Putamen (tissue), 1 donor: ENCODE results near the gene SLC25A48.

Experiments used
- DNase-seq: peaks from one replicate; pipeline ENCODE4 v3.0.0-alpha.2; 2016; ENCODE audit warnings: low spot score

Gene SLC25A48, protein sequence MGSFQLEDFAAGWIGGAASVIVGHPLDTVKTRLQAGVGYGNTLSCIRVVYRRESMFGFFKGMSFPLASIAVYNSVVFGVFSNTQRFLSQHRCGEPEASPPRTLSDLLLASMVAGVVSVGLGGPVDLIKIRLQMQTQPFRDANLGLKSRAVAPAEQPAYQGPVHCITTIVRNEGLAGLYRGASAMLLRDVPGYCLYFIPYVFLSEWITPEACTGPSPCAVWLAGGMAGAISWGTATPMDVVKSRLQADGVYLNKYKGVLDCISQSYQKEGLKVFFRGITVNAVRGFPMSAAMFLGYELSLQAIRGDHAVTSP

DNA sequence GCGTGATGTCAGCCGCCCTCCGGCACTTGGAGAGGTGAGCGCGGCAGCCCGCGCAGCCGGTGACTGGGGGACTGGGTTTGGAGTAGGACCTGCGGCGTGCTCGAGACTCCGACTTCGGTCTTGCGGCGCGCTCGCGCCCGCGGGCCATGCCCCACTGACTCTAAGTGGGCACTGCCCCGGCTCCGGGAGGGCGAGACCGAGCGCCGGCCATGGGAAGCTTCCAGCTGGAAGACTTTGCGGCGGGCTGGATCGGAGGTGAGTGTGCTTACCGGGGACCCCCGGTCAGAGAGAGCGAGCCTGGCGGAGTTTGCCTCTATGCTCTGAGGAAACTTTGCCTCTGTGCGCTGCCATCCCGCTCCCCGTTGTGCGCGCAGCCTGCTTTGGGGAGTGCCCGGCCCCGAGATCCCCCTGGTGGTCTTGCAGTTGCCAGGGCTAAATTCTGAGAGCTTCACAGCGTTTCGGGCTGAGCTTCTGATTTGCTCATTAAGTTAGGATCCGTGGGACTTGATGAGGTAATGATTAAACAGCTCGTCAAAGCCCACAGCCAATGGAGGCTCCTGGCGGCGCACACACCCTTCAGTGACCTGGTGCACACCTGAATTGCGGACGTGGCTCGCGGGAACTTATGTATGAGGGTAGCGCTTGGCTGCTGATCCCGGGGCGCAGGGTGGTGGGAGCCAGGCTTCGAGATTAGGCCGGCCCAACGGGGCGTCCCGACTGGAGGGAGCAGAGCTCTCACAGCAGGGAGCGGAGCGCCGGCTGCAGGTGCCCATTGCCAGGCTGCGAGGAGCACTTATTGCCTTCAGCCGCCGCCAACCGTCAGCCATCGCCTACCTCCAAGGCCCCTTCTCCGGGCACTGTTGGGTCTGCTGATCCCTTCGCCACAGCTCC, at the start of gene SLC25A48:
TSS of gene SLC25A48 (plus strand) at position 25 of the 891 bp plus-strand sequence. CDS start at position 210, 185 bp downstream.
- DNase-seq: peak; percentile 22

DNA sequence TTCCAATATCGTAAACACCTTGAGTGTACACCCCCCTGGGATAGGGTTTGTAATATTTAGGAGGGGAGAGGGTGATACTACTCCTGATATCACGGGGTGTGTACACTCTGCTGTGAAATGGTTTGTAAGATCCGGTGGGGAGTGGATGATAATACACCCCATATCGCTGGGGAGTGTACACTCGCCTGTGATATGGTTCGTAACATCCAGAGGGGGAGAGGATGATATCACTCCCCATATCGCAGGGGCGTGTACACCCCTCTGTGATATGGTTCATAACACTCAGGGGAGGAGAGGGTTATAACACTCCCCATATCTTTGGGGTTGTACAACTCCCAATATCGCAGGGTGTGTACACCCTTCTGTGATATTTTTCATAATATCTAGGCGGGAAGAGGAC, 33.8 kb upstream of the SLC25A48 start:
- no peak for DNase-seq

DNA sequence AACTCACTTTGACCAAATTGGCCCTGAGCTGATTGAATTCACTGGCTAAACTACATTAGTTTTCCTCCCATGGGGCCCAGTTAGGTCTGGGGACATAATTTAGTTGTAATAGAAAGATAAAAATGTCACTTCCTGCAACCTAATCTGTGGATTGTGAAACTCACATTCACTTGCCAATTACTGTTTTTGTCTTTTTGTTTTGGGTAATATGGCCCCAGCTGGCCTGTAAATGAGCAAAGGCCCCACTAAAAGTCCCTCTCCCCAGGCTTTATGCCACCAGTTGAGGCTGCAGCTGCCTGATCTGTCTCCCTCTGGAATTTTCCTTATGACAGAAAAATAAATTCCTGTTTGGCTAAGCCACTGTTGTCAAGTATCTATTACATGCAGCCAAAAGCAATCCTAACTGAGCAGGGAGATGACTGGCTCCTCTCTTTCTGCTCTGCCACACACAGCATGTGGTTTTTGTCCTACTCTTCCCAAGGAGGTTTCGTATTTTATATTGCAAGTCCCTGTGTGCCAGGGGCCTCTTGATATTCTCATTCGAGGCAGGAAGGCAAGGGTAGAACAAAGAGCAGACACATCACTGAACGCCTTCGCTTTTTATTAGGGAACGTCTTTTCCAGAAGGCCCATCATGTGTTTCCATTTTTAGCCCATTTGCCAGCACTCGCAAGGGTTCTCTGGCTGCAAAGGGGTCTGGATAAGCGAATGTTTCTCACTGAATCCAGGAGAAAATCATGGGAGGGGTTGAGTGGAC, 24.1 kb upstream of the SLC25A48 start:
- no peak for DNase-seq

DNA sequence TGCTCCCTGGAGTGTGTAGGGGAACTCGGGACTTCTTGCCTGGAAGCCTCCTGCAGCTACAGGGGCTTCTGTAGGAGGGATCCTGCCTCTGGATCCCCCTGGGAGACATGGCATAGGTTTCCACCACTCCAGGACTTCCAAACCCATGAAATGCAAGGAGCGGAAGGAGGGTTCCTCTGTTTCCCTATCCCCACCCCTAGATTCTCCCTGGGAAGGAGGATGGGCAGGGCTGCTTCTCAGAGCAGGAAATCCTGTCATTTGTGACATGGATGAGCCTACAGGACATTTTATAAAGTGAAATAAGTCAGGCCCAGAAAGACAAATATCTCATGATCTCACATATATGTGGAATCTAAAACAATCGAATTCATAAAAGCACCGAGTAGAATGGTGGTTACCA, 23.5 kb upstream of the SLC25A48 start:
- DNase-seq: no peak

DNA sequence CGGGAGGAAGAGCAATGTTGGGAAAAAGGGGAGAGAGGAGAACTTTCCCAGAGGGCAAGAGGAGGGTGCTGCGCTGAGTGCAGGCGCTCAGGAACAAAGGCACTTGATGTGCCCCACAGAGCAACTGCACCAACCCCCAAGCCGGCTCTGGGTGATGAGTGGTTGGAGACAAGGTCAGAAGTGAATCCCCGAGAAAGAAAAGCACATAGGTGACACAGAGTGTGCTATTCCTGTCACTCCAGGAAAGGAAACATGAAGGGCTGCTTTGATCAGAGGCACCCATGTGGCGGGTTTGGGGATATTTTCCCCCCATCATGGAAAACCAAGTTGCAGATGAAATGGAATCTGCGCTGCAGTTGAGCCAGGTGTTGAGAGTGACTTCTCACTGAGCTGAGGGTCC, 20.7 kb upstream of the SLC25A48 start:
- DNase-seq: no peak

DNA sequence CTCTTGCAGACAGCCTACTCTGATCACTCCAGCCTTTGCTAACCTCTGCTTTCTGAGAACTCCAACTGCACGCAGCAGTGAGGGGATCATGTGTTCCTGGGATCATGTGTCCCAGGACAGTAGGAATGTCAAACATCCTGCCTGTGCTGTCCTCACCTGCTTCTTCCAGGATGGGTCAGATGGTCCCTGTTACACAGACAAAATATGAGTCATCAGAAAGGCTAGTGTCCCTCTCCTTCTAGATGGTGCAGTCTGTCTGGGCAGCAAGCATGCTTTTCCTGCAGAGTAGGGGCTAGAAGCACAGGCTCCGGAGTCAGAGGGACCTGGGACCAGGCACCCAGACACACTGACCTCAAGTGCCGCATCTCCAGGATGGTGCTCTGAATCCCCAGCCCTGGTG, 20.1 kb upstream of the SLC25A48 start:
- no peak for DNase-seq

DNA sequence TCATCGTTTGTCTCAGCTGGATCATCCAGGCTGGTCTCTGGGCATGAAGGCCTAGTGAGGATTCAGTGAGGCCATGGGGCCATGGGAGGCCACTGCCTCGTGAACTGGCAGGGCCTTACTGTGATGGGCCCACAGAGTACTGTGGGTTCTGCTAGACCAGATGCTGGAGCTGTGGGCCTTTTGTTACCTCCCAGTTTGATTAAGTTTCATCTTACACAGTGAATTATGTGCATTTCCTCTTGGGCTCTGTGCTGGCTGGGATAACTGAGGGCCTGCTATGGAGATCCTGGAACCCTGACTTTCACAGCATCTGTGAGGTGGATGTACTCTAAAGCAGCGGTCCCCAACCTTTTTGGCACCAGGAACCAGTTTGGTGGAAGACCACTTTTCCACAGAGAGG, 19.7 kb upstream of the SLC25A48 start:
- DNase-seq: no peak

DNA sequence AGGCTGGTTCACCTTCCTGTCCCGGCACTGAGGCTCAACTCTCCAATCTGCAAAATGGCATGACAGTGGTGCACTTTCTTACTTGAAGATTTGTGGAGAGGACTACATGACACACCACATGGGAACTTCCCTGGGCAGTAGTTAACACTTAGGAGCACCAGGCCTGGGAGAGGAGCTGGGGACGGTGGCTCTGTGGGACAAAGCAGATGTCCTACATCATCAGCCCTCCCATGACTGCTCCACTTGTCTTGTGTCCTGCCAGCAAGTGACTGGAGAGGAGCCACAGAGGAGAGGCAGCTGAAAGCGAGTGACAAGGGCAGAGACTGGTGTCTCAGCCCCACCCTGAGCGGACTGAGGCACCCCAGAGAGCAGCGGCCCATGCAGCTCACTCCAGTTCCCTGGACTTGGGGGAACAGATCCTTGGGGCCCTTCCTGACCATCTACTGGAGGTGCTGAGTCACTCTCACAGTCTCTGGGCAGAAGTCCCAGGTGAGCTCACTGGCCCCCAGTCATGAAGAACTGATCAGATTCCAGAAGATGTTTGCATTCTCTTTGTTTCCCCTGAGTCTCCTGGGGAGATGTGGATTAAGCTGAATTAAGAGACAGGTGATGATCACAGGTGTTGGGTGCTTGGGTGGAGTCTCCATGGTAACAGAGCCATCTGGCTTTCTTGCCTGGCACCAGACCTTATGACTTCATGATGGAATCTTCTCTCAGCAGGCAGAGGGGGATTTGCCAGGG, 13.2 kb upstream of the SLC25A48 start:
- no peak for DNase-seq

DNA sequence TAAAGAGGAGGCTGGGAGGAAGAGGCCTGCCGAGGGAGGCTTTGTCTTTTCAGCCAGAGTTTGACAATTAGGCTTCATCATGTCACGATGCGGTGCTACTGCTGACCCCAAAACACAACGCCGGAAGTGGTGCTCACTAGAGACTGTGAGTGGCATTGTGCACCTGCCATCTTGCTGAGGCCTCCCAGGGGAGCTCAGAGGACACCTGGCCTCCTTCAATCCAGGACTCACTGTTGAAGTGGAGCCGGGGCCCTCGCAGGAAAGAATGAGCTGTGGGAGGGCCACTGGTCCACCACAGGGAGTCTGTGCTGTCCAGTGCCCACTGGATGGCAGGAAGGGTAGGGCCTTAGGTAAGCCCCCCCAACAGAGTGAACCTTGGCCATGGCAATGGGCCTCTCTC, 12.7 kb upstream of the SLC25A48 start:
- DNase-seq: no peak

DNA sequence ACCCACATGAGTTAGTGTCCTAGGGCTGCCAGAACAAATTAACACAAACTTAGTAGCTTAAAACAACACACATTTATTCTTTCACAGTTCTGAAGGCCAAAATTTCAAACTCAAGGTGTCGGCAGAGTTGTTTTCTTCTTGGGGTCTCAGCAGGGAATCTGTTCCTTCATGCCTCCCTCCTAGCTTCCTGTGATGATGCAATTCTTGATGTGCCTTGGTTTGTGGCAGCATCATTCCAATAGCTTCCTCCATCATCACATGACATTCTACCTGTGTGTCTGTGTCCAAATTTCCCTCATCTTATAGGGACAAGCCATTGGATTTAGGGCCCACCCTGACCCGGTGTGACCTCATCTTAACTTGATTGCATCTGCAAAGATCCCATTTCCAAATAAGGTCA, 12.2 kb upstream of the SLC25A48 start:
- no peak for DNase-seq

DNA sequence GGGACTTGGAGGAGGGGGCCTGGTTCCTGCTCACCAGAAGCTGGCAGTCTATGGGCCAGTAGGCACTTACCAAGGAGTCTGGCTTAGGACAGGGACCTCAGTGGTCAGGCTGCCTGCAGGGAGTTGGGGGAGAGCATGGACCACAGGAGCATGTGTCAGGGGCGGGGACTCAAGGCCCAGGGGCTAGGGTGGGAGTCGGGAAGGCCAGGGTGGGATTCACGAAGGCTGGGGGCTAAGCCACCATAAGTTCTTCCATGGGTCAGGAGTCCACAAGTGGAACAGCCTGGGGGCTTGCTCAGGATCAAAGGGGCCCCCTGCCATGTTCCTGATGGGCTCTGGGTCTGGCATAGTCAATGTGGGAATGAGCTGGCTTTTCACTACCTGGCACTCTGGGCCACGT, 11.5 kb upstream of the SLC25A48 start:
- no peak for DNase-seq

DNA sequence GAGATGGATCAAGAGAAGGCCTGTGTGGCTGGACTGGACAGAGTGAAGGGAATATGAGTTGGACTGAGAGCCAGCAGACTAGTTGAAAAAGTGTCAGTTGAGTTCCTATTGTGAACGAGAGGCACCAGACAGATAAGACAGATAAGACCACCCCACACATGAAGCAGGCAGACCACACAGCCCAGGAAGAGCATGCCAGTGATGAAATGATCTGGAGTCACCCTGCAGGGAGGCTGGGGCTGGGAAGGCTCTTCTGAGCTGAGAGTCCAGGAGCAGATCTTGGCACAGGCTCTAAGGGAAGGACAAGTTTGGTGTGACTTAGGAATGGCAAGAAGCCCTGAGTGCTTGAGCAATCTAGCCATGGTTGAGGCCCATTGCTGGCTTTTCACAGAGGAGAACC, 10.6 kb upstream of the SLC25A48 start:
- DNase-seq: no peak

DNA sequence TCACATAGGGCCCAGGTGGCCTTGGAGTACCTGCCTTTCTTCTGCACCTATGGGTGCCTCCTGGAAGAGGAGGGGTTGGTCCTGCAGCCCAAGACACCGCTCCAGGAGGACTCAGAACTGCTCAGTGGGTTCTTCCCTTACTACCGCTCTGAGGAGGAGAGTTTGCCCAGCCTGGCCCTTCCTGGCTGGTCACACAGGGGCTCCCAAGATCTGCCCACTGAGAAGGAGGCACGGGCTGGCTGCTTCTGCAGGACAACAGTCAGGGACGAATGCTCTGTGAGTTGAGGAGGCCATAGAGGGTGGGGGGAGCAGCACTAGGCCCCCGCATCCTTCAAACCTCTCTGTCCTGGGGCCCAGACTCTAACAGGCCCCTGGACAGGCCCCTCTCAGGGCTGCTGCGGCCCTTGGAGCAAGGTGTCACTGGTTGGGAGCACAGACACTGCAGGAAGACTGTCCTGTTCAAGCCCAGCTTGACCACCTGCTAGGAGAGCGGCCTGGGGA, 9.9 kb upstream of the SLC25A48 start:
- no peak for DNase-seq

DNA sequence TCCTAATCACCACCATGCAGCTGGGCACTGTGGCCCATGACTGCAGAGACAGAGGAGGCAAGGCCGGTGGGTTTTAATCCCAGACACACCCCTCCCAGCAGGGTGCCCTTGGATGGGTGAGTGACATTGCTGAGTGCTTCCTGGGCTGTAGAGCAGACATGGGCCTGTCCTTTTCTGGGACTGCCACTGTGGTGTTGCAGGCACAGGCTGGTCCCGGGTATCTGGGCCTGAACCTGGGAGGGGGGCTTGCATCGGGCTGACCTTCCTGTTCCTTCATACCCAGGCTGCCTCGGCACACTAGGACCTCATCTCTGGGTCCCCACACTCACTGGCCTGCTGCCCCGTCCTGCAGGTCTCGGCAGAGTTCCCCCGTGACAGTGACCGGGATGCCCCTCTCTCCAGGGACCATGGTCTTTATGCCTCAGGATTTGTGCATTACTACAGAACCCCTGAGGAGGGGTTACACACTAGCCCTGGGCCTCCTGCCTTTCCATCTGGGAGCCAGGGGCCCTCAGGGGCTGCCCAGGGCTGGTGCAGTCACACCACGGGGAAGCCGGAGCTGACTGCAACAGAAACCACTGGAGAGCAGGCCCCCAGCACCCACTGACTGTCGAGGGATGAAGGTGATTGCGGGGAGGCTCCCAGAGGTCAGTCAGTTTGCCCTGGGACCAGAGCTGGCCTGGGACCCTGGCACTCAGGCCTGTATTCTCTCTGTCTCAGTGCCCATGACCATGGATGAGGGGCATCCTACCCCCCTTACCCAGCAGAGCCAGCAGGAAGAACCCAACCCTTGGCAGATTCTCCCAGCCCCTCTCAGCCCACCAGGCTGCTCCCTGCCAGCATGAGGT, 8.9 kb upstream of the SLC25A48 start:
- DNase-seq: no peak

DNA sequence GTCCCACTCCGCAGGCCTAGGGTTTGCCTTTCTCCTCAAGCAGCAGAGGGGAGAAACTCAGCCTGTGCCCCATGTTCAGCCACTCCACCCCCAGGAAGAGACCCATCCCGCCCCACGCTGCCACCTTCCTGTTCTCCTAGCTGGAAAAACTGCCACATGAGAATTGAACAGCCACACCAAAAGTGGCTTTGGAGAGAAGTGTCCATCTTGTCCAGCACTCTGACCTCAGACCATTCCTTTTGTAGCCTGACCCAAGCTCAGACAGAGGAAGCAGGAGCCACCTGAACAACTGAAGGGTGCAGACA, 8.3 kb upstream of the SLC25A48 start:
- no peak for DNase-seq

DNA sequence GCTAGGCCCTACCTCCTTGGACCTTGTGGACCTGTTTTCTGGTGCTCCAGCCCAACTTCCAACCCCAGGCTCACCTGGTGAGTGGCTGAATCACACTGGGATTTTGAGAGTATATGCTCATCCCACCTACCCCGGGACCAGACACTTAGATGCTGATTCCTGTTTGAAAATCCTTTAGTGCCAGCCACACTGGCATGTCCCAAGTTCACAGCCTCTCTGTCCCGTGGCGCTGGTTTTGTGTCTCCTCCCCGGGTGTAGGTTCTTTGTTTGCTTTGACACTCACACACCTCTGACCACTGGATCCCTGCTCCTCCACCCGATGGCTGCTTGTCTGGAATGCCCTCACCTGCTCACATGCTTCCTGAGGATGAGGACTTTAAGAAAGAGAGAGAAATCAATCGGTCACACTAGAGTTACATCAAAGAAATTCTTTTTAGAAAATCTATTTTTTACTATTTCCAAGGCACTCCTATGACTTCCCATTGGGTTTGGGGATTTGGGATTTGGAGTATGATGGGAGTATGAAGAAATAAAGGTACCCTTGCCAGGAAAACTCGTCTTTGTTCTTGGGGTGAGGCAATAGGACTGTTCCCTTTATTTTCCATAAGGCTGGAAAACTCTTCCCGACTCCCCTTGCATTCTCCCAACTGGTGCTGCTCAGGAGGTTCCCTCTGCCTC, 7.3 kb upstream of the SLC25A48 start:
- no peak for DNase-seq

DNA sequence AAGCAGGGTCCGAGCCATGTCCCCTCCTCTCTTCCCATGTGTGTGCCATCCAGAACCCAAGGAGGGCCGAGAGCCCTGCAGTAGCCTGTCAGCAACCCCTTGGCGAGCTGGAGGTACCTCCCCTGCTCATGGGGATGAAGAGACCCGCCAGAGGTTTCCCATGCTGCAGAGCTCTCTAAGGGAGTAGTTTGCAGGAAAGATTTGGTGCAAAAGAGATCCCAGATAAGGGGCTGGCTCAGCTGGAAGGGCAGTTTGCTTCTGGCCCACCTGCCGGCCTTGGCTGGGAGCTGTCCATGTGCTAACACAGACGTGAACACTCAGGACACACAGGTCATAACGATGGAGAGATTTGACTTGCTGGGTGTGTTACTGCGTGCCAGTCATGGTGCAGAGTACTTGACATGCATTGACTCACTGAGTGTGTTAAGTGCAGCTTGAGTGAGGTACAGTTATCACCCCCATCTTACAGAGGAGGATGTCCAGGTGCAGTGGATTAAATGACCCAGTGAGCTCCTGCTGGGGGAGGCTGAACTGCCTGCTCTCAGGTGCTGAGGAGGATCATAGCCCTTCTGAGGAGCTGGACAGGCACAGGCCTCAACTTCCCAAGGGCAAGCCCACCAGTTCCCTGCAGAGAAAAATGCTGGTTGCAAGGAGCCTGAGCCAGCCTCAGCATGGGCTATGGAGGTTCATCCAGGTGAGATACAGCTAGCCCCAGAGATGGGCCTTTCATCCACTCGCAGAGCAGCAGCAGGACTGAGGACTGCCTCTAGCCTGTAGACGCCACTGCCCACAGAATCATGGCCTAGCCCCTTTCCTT, 6.3 kb upstream of the SLC25A48 start:
- no peak for DNase-seq

DNA sequence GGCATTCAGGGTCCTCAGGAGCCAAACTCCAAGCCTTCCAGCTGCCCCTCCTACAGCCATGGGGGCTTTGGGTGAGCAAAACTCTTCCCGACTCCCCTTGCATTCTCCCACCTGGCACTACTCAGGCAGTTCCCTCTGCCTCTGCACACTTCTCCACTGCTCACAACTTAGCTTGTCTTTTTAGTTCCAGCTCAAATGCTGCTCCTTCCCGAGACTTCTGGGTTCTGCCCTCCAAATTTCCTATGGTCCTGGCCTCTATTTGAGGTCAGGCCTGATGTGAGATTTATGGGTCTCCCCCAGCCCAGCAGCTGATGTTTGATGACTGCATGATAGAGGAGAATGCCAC, 5.7 kb upstream of the SLC25A48 start:
- DNase-seq: no peak

DNA sequence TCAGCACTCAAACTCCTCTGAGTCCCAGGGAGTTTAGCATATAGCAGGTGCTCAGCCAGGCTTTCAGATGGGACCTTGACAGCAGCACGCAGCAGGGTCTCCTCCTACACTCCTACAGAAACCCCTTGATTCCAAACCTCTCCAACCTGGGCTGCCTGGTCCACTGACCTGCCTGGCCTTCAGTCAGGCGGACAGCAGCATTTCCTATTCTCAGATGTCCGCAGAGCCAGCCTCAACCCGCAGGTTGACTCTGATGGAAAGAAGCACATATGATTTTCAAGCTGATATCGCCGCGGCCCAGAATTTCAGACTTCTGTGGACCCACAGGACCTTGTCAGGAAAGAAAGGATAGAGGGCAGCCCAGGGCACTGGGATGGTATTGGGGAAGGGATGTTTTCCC, 5.3 kb upstream of the SLC25A48 start:
- no peak for DNase-seq
